K562 (cell line): ENCODE results near the gene OSBPL7. TPM values are rescaled to one million over a fixed set of nuclear protein-coding genes. Genes with fewer than 3 reads are reported as not detected.

ENCODE experiments used
- BRD4 ChIP-seq: fragments of 200-600 bp; sonication (generic); IDR thresholded peaks from 2 replicates; pipeline ENCODE4 v1.6.1; 2017; ENCODE audit warnings: inconsistent platforms
- ETV1 ChIP-seq: fragments of 450-650 bp; conservative IDR thresholded peaks from 2 replicates; pipeline ENCODE4 v1.6.1; 2016; ENCODE audit warnings: missing genetic modification characterization, control low read depth, low read depth, missing compliant biosample characterization
- HDAC1 ChIP-seq, 2 experiments: fragments of 450-650 bp; IDR thresholded peaks; 2 replicates each; pipeline ENCODE4 v1.6.1; 2016 to 2017; ENCODE audit warnings: inconsistent platforms in 1 of 2, mild to moderate bottlenecking in 1 of 2, moderate library complexity in 1 of 2
- KDM4B ChIP-seq, 2 experiments: fragments of 450-650 bp in 1 of 2; sonication (generic) in 1 of 2; IDR thresholded peaks; 2 replicates each; pipeline ENCODE4 v1.6.1; 2016 to 2017; ENCODE audit warnings: borderline replicate concordance in 2 of 2, antibody characterized with exemption in 1 of 2, low read depth in 1 of 2, mild to moderate bottlenecking in 1 of 2
- MED1 ChIP-seq: sonication (generic); formaldehyde crosslinking; IDR thresholded peaks from 2 replicates; pipeline ENCODE4 v1.8.1; 2023; ENCODE audit warnings: missing genetic modification reagents, borderline replicate concordance
- MTA1 ChIP-seq: fragments of 450-650 bp; IDR thresholded peaks from 2 replicates; pipeline ENCODE4 v1.6.1; 2017; ENCODE audit warnings: borderline replicate concordance
- PKNOX1 ChIP-seq: fragments of 450-650 bp; IDR thresholded peaks from 2 replicates; pipeline ENCODE4 v1.6.1; 2016
- POLR3A ChIP-seq: IDR thresholded peaks from 2 replicates; pipeline ENCODE4 v1.6.1; 2011; ENCODE audit warnings: borderline replicate concordance, mild to moderate bottlenecking, moderate library complexity; ENCODE audit not compliant: insufficient read length, insufficient read depth; ENCODE audit errors: extremely low read depth
- RBM15 ChIP-seq: fragments of 200-400 bp; formaldehyde crosslinking; IDR thresholded peaks from 2 replicates; pipeline ENCODE4 v1.6.1; 2018; ENCODE audit warnings: mild to moderate bottlenecking, low read length, moderate library complexity; ENCODE audit not compliant: insufficient read depth
- TRIM28 ChIP-seq: fragments of 450-650 bp; IDR thresholded peaks from 2 replicates; pipeline ENCODE4 v1.6.1; 2017
- XRCC3 ChIP-seq: fragments of 450-650 bp; IDR thresholded peaks from 2 replicates; pipeline ENCODE4 v1.6.1; 2017; ENCODE audit warnings: mild to moderate bottlenecking, moderate library complexity
- ZBED1 ChIP-seq: IDR thresholded peaks from 2 replicates; pipeline ENCODE4 v1.6.1; 2014
- ZNF778 ChIP-seq: fragments of 450-650 bp; formaldehyde crosslinking; IDR thresholded peaks from 2 replicates; pipeline ENCODE4 v1.4.0; 2020; ENCODE audit warnings: mild to moderate bottlenecking, moderate library complexity
- ZNF79 ChIP-seq: fragments of 250-450 bp; sonication (Bioruptor Pico); IDR thresholded peaks from 2 replicates; pipeline ENCODE4 v1.4.0; 2020; ENCODE audit warnings: low read depth, mild to moderate bottlenecking, moderate library complexity
- ZZZ3 ChIP-seq: fragments of 450-650 bp; IDR thresholded peaks from 2 replicates; pipeline ENCODE4 v1.6.1; 2016; ENCODE audit warnings: antibody characterized with exemption, mild to moderate bottlenecking, moderate library complexity
- polyA plus RNA-seq, 8 experiments: library from polyadenylated mRNA; depleted of rRNA in 4 of 8; stranded (reverse) in 5 of 8; unstranded in 3 of 8; fragments of >200 nt; fragmentation: Nextera tagmentation in 2 of 8; fragmentation: Illumina TruSeq in 1 of 8; extraction: Ambion mirVana in 2 of 8; extraction: Trizol in 1 of 8; gene quantifications; 2 replicates each; pipeline versions ENCODE4 v1.2.1 to v1.2.3, GENCODE V29; 2011 to 2014; ENCODE audit warnings: inconsistent platforms in 1 of 8, missing spikeins in 1 of 8
- total RNA-seq, 7 experiments: library from RNA; depleted of rRNA in 6 of 7; stranded (reverse); fragments of >200 nt in 6 of 7; fragmentation: Illumina TruSeq in 2 of 7; extraction: Trizol in 2 of 7; gene quantifications; 2 replicates each; pipeline versions ENCODE4 v1.2.1 to v1.2.3, GENCODE V29; 2011 to 2021; ENCODE audit warnings: low replicate concordance in 1 of 7
- TF ChIP-seq, protein P1 (sequence below): fragments of 250-450 bp; sonication (Bioruptor Pico); IDR thresholded peaks from 2 replicates; pipeline ENCODE4 v1.5.0; 2021; ENCODE audit warnings: mild to moderate bottlenecking, moderate library complexity
- TF ChIP-seq, protein P2 (sequence below), 3 experiments: fragments of 200-800 bp in 1 of 3; fragments of 250-450 bp in 1 of 3; fragments of 450-650 bp in 1 of 3; sonication (Bioruptor Pico) in 1 of 3; sonication (Bioruptor generic) in 1 of 3; formaldehyde crosslinking in 1 of 3; IDR thresholded peaks; 2 replicates each; pipeline versions ENCODE4 v1.6.1 to v1.8.0; 2016 to 2022; ENCODE audit warnings: mild to moderate bottlenecking in 2 of 3, missing genetic modification characterization in 2 of 3, missing compliant biosample characterization in 1 of 3, moderate library complexity in 1 of 3

OSBPL7 gene
- total and polyA plus RNA-seq, 9 of the 15 experiments (the other 6 are each of a cell fraction or from before 2014, with no cell fraction given) = 0.32 to 11.9 (median 5.8) TPM

DNA sequence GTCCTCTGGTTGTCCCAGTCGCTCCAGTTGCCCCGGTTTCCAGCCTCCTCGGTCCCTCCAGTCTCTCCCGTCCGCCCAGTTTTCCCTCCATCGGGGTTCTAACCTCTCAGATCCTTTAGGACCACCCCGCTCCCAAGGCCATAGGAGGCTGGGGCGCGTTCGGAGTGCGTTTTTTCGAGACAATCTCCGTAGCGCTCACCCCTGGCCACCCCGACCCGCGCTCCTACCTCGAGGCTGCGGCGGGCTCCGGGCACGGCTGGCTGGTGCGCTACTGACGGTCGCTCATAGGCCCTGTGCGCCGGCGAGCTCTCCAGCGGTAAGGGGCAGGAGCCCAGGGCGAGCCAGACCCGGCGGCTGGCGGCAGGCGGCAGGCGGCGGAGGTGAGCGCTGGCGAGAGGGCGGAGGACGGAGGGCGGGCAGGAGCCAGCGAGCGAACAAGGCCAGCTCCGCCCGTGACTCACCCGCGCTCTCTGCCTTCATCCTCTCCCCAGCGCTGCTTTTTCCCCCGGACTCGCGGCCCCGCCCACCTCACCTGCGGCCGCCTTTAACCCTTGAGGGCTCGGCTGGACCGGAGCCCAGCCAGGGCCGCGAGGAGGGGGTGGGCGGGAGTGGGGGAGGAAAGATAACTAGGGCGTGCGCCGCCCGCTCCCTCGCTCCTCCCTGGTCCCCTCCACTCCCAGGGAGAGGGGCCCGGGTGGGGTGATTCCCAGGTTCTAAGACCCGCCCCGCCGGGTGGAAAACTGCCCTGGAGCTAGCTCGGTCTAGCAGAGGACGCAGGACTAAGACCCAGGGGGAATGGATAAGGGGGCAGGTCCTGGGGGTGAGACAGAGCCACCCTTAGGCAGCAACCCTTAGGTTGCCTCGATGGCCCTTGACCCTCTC lies 29.3 kb upstream of the OSBPL7 start, which contains the start of gene SP6 (continued):
- TF ChIP-seq, protein P1, sequence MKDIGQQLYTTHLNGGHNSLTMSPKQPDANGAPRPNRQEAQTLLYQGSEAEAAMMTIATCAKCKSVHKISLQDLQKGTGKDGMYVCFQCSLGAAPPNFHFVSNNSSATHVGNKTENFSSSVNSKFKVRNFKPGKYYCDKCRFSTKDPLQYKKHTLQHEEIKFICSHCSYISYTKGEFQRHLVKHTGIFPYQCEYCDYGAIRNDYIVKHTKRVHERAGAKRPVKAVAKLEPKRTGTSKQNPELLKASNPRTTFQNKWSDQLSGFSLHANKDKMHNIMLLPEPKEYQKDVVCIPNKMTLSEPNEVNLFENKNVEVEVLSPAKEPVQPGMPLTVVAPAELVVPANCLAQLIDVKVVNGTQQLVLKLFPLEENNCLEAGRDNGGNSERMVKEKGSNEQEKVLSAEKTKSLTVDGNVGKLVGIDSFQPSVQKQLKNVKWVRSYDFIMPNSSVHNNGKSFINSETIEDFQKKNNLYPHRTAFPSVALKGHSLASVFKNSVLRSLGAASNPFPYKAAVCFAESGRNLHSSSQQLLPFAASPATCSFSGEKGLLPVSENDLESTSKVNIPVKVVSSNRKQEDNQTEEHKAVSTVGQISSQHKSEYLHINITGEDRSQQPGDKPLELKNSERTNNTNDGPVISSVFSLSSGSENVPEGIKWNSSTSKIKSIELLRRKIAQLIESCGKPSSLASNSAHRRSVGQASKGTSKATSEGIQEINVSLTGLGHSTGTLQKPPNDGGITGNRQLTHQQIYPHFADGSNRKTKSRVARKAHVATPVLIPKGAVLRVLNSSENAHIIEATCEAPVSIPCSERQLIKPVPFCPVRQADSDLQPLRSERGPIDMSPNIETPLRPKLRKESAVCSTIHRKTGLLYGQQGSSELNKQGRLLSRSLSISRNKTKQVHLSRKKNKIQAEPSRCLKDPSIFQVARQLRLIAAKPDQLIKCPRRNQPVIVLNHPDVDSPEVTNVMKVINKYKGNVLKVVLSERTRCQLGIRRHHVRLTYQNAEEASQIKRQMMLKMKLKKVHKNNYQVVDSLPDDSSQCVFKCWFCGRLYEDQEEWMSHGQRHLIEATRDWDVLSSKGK = no peak
- TF ChIP-seq RBM15 (no peak), ZNF79 (CRISPR knock-in tag) (no peak), HDAC1 (IDR thresholded peaks at IDR 0.05) (no peak; a peak in 1 of 4 replicates), KDM4B (IDR thresholded peaks at IDR 0.05; ENCODE audit: borderline replicate concordance in 2 of 2, low read depth in 1 of 2) (no peak), ZBED1 (no peak), PKNOX1 (no peak), ZNF778 (CRISPR knock-in tag) (no peak), BRD4 (no peak), TRIM28 (no peak), POLR3A (no peak), XRCC3 (no peak), MED1 (CRISPR knock-in tag) (no peak), ETV1 (tag) (no peak), ZZZ3 (no peak), MTA1 (no peak)
- TF ChIP-seq, protein P2, sequence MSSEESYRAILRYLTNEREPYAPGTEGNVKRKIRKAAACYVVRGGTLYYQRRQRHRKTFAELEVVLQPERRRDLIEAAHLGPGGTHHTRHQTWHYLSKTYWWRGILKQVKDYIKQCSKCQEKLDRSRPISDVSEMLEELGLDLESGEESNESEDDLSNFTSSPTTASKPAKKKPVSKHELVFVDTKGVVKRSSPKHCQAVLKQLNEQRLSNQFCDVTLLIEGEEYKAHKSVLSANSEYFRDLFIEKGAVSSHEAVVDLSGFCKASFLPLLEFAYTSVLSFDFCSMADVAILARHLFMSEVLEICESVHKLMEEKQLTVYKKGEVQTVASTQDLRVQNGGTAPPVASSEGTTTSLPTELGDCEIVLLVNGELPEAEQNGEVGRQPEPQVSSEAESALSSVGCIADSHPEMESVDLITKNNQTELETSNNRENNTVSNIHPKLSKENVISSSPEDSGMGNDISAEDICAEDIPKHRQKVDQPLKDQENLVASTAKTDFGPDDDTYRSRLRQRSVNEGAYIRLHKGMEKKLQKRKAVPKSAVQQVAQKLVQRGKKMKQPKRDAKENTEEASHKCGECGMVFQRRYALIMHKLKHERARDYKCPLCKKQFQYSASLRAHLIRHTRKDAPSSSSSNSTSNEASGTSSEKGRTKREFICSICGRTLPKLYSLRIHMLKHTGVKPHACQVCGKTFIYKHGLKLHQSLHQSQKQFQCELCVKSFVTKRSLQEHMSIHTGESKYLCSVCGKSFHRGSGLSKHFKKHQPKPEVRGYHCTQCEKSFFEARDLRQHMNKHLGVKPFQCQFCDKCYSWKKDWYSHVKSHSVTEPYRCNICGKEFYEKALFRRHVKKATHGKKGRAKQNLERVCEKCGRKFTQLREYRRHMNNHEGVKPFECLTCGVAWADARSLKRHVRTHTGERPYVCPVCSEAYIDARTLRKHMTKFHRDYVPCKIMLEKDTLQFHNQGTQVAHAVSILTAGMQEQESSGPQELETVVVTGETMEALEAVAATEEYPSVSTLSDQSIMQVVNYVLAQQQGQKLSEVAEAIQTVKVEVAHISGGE (CRISPR knock-in tag; IDR thresholded peaks at IDR 0.05) = peak in 1 of 3 experiments; percentile 25; a peak in 1 of 6 replicates
